HepG2 (cell line): ENCODE results near the gene ATP13A2. TPM values are rescaled to one million over a fixed set of nuclear protein-coding genes. Genes with fewer than 3 reads are reported as not detected.

Experiments used
- ATAC-seq: fragments of 200-7000 bp; cut with Tn5 transposase; 3 replicates; pipeline ENCODE4 v1.9.1; 2020; ENCODE audit warnings: mild to moderate bottlenecking, moderate library complexity
- BruUV-seq: library from RNA; stranded (reverse); fragments of 400-500 nt; replicated peaks from 2 replicates; lab custom pipeline; 2021; lab: Mats Ljungman, UMichigan
- CTCF ChIA-PET: fragments of 300-600 bp; formaldehyde crosslinking; extraction: SDS; loops from one replicate; lab custom pipeline; 2021; ENCODE audit warnings: low total read pairs, inconsistent platforms, low intra/inter-chr PET ratio; lab: Yijun Ruan, JAX
- POLR2A ChIA-PET: fragments of 350-600 bp; sonication (Branson Sonifier 250); formaldehyde crosslinking; loops from one replicate; lab custom pipeline; 2020; ENCODE audit warnings: antibody characterized with exemption, inconsistent platforms; lab: Yijun Ruan, JAX
- DNase-seq: peaks from one replicate; pipeline ENCODE4 v3.0.0-alpha.2; 2015; ENCODE audit warnings: low spot score
- FAIRE-seq: peaks from 3 replicates; lab custom pipeline; 2011; peaks lifted over from hg19 to GRCh38; lab: Jason Lieb, UNC
- H2AFZ ChIP-seq: one replicate; pipeline ENCODE4 v1.6.1; 2011; ENCODE audit warnings: low read length, inconsistent platforms
- H3K27ac ChIP-seq: fragments of 300-600 bp; 3 replicates; pipeline ENCODE4 v1.8.0; 2011; ENCODE audit warnings: mixed run types, mild to moderate bottlenecking, mixed read lengths, low read length, inconsistent platforms; ENCODE audit not compliant: insufficient read depth; ENCODE audit errors: extremely low read length
- H3K27me3 ChIP-seq, 2 experiments: fragments of 200-600 bp in 1 of 2; 2 replicates in 1 of 2; 3 replicates in 1 of 2; pipeline versions ENCODE4 v1.6.0 to v1.8.0; 2011; ENCODE audit warnings: low read length in 2 of 2, mild to moderate bottlenecking in 2 of 2, moderate library complexity in 2 of 2, inconsistent platforms in 1 of 2; ENCODE audit not compliant: insufficient read depth in 2 of 2, control insufficient read depth in 1 of 2
- H3K36me3 ChIP-seq, 2 experiments: fragments of 200-600 bp in 1 of 2; replicated peaks in 1 of 2; 2 replicates in 1 of 2; 3 replicates in 1 of 2; pipeline versions ENCODE4 v1.5.1 to v1.8.0; 2011; ENCODE audit warnings: low read length in 2 of 2, inconsistent platforms in 1 of 2; ENCODE audit not compliant: insufficient read depth in 2 of 2, control insufficient read depth in 1 of 2
- H3K4me1 ChIP-seq: 2 replicates; pipeline ENCODE4 v1.5.1; 2012; ENCODE audit warnings: low read length, inconsistent platforms; ENCODE audit not compliant: insufficient read depth
- H3K4me2 ChIP-seq: 2 replicates; pipeline ENCODE4 v1.6.0; 2011; ENCODE audit warnings: low read depth, low read length, inconsistent platforms
- H3K4me3 ChIP-seq, 3 experiments: fragments of 200-600 bp in 1 of 3; sonication (generic), shearing (Covaris generic) in 1 of 3; replicated peaks in 1 of 3; 2 replicates each; pipeline ENCODE4 v1.5.1; 2011 to 2016; ENCODE audit warnings: low read length in 3 of 3, inconsistent platforms in 2 of 3, low read depth in 2 of 3, mild to moderate bottlenecking in 2 of 3, control low read depth in 1 of 3, mixed read lengths in 1 of 3; ENCODE audit not compliant: insufficient read depth in 1 of 3
- H3K79me2 ChIP-seq: one replicate; pipeline ENCODE4 v1.6.1; 2011; ENCODE audit warnings: low read length, inconsistent platforms; ENCODE audit not compliant: insufficient read depth
- H3K9ac ChIP-seq: 2 replicates; pipeline ENCODE4 v1.6.0; 2011; ENCODE audit warnings: mild to moderate bottlenecking, low read depth, low read length, inconsistent platforms; ENCODE audit not compliant: insufficient read depth
- H3K9me3 ChIP-seq: 2 replicates; pipeline ENCODE4 v1.5.1; 2012; ENCODE audit warnings: mild to moderate bottlenecking, low read length
- H4K20me1 ChIP-seq: 2 replicates; pipeline ENCODE4 v1.6.0; 2011; ENCODE audit warnings: inconsistent platforms, mild to moderate bottlenecking, low read length, moderate library complexity; ENCODE audit not compliant: insufficient read depth
- FOXK1 ChIP-seq: sonication (generic); formaldehyde crosslinking; IDR thresholded peaks from 2 replicates; pipeline ENCODE4 v1.4.0; 2020; ENCODE audit warnings: low read depth, missing genetic modification reagents, borderline replicate concordance
- FOXM1 ChIP-seq: sonication (generic); formaldehyde crosslinking; IDR thresholded peaks from 2 replicates; pipeline ENCODE4 v1.5.0; 2020; ENCODE audit warnings: missing genetic modification reagents
- KAT2B ChIP-seq: fragments of 150-350 bp; IDR thresholded peaks from 2 replicates; pipeline ENCODE4 v1.6.1; 2014; ENCODE audit warnings: low read depth, low read length, borderline replicate concordance
- POGZ ChIP-seq: sonication (generic); formaldehyde crosslinking; IDR thresholded peaks from 2 replicates; pipeline ENCODE4 v1.4.0; 2020; ENCODE audit warnings: mild to moderate bottlenecking, missing genetic modification reagents
- ZNF143 ChIP-seq: sonication (generic); formaldehyde crosslinking; IDR thresholded peaks from 2 replicates; pipeline ENCODE4 v1.4.0; 2020; ENCODE audit warnings: missing genetic modification reagents
- ZNF235 ChIP-seq: sonication (generic); formaldehyde crosslinking; IDR thresholded peaks from 2 replicates; pipeline ENCODE4 v1.8.1; 2023; ENCODE audit warnings: mild to moderate bottlenecking, missing genetic modification reagents, borderline replicate concordance
- ZNF460 ChIP-seq: sonication (generic); formaldehyde crosslinking; IDR thresholded peaks from 2 replicates; pipeline ENCODE4 v1.5.1; 2020; ENCODE audit warnings: missing genetic modification reagents, mild to moderate bottlenecking, borderline replicate concordance
- ZNF530 ChIP-seq: sonication (generic); formaldehyde crosslinking; IDR thresholded peaks from 2 replicates; pipeline ENCODE4 v1.5.0; 2020; ENCODE audit warnings: low read depth, mild to moderate bottlenecking, missing genetic modification reagents
- ZNF549 ChIP-seq: sonication (generic); formaldehyde crosslinking; IDR thresholded peaks from 2 replicates; pipeline ENCODE4 v1.5.0; 2020; ENCODE audit warnings: missing genetic modification reagents
- ZNF589 ChIP-seq: sonication (generic); formaldehyde crosslinking; conservative IDR thresholded peaks from 2 replicates; pipeline ENCODE4 v1.8.0; 2022; ENCODE audit warnings: mild to moderate bottlenecking, moderate library complexity, missing genetic modification reagents
- ZNF614 ChIP-seq: IDR thresholded peaks from 2 replicates; pipeline ENCODE4 v1.6.1; 2018; ENCODE audit warnings: missing biosample characterization, missing genetic modification reagents, inconsistent platforms, borderline replicate concordance
- WGBS: methylation state at CpG from one replicate; pipeline ENCODE4 v1.1.6; 2017; ENCODE audit warnings: low lambda C conversion rate; 5-methylcytosine and 5-hydroxymethylcytosine counted together
- in situ Hi-C: cut with HindIII; loops from 2 replicates; pipeline ENCODE4 v1.10.0; 2017; ENCODE audit warnings: low pct_unique_long_range_greater_than_20kb; ENCODE audit not compliant: extremely low pct_ligation_motif_present
- intact Hi-C: fragments of 100-400 bp; cut with micrococcal nuclease; formaldehyde crosslinking; loops from one replicate; pipeline ENCODE4 v1.10.0; 2022; ENCODE audit not compliant: unreplicated experiment
- polyA plus RNA-seq, 8 experiments: library from polyadenylated mRNA; depleted of rRNA in 3 of 8; stranded (reverse) in 7 of 8; unstranded in 1 of 8; fragments of >200 nt; fragmentation: Illumina TruSeq in 4 of 8; extraction: Trizol in 4 of 8; gene quantifications; 2 replicates each; pipeline versions ENCODE4 v1.2.1 to v1.2.3, GENCODE V29; 2011 to 2016; ENCODE audit warnings: low read depth in 4 of 8, missing spikeins in 1 of 8, mixed read lengths in 1 of 8; ENCODE audit not compliant: insufficient read depth in 1 of 8
- total RNA-seq, 5 experiments: library from RNA; depleted of rRNA; stranded (reverse); fragments of >200 nt; fragmentation: Illumina TruSeq; extraction: Trizol; gene quantifications; 2 replicates each; pipeline ENCODE4 v1.2.3, GENCODE V29; 2016; ENCODE audit warnings: low read depth in 1 of 5
- TF ChIP-seq, protein P1 (sequence below): IDR thresholded peaks from 2 replicates; pipeline ENCODE4 v1.6.1; 2016; ENCODE audit warnings: low read depth
- TF ChIP-seq, protein P2 (sequence below): sonication (generic); formaldehyde crosslinking; IDR thresholded peaks from 2 replicates; pipeline ENCODE4 v1.8.0; 2022; ENCODE audit warnings: mild to moderate bottlenecking, missing genetic modification reagents, borderline replicate concordance

The ATP13A2 gene
- total and polyA plus RNA-seq, 2 of the 13 experiments (the other 11 are each of a cell fraction or from before 2014, with no cell fraction given), result 13.2 to 16.2 TPM

- no peak for TF ChIP-seq FOXM1 (CRISPR knock-in tag)
- no peak for TF ChIP-seq ZNF614 (CRISPR knock-in tag)
These were observed 34.4 kb downstream of the ATP13A2 start (continued) for GRCh38 chr1:16977377-16977776.

GRCh38 chr1:16976966-16977365 lies 34.8 kb downstream of the ATP13A2 start:
- Histone ChIP-seq H2AFZ (no peak overlapping the region), H3K9ac (no peak overlapping the region), H3K4me3 (no peak overlapping the region), H3K4me1 (peaks cover 20% of the 10 kb centered on the region; the same call in 1 of the 2 replicates), H3K27me3 (peaks cover 4 to 34% of the 10 kb centered on the region in 2 experiments; a peak in 4 of 5 replicates), H3K4me2 (no peak overlapping the region), H3K9me3 (no peaks in the 10 kb centered on the region), H3K27ac (no peak overlapping the region), H3K36me3 (no peaks in the 10 kb centered on the region), H3K79me2 (no peaks in the 10 kb centered on the region), H4K20me1 (no peaks in the 10 kb centered on the region)
- no peak for TF ChIP-seq ZNF530 (CRISPR knock-in tag)
- no peak for TF ChIP-seq ZNF589
- no peak for TF ChIP-seq ZNF549
- no peak for TF ChIP-seq ZNF143
- TF ChIP-seq POGZ (CRISPR knock-in tag), result no peak
- in situ Hi-C loops, result no loop called here
- BruUV-seq, result no TSS peak
- ChIA-PET POLR2A (no interaction called here), CTCF (no interaction called here)
- ATAC-seq (no peak), FAIRE-seq (no peak), DNase-seq (no peak)
- 95% methylated on average over 4 of the region's 16 CpGs for WGBS
- intact Hi-C loops, result no loop called here

GRCh38 chr1:16975838-16976237 lies 35.9 kb downstream of the ATP13A2 start:
- H3K4me2 ChIP-seq, result no peak overlapping the region
- no peak for TF ChIP-seq KAT2B
- TF ChIP-seq FOXK1 (CRISPR knock-in tag), result no peak
- TF ChIP-seq, protein P1, sequence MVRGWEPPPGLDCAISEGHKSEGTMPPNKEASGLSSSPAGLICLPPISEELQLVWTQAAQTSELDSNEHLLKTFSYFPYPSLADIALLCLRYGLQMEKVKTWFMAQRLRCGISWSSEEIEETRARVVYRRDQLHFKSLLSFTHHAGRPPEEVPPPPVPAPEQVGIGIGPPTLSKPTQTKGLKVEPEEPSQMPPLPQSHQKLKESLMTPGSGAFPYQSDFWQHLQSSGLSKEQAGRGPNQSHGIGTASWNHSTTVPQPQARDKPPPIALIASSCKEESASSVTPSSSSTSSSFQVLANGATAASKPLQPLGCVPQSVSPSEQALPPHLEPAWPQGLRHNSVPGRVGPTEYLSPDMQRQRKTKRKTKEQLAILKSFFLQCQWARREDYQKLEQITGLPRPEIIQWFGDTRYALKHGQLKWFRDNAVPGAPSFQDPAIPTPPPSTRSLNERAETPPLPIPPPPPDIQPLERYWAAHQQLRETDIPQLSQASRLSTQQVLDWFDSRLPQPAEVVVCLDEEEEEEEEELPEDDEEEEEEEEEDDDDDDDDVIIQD, result no peak
- TF ChIP-seq, protein P2, sequence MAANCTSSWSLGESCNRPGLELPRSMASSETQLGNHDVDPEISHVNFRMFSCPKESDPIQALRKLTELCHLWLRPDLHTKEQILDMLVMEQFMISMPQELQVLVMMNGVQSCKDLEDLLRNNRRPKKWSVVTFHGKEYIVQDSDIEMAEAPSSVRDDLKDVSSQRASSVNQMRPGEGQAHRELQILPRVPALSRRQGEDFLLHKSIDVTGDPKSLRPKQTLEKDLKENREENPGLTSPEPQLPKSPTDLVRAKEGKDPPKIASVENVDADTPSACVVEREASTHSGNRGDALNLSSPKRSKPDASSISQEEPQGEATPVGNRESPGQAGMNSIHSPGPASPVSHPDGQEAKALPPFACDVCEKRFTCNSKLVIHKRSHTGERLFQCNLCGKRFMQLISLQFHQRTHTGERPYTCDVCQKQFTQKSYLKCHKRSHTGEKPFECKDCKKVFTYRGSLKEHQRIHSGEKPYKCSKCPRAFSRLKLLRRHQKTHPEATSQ (CRISPR knock-in tag), result no peak
- no peak for TF ChIP-seq ZNF460 (CRISPR knock-in tag)
- TF ChIP-seq ZNF235, result no peak

More at GRCh38 chr1:16975838-16976237, 35.9 kb downstream of the ATP13A2 start:
- Histone ChIP-seq H2AFZ (no peak overlapping the region), H3K9ac (no peak overlapping the region), H3K4me3 (no peak overlapping the region), H3K27ac (no peak overlapping the region), H3K27me3 (peaks cover 6 to 25% of the 10 kb centered on the region in 2 experiments), H3K9me3 (no peaks in the 10 kb centered on the region), H3K79me2 (no peaks in the 10 kb centered on the region), H3K36me3 (no peaks in the 10 kb centered on the region), H3K4me1 (peaks cover 18% of the 10 kb centered on the region; the same call in 1 of the 2 replicates), H4K20me1 (no peaks in the 10 kb centered on the region)
- no peak for FAIRE-seq
- intact Hi-C loops (no loop called here), in situ Hi-C loops (no loop called here)
- WGBS, result 37% methylated on average over 9 of the region's 14 CpGs
- no peak for DNase-seq
- ChIA-PET CTCF (no interaction called here), POLR2A (no interaction called here)
- no TSS peak for BruUV-seq
- no peak for ATAC-seq
